Hypothalamus (tissue), 51 donors: ENCODE results near the gene ATP11A.
A peak's percentile ranks its signal among the peaks of the same experiment; 100 is the strongest.

ENCODE experiments used
- DNase-seq, 51 donors: peaks; one replicate each; lab custom pipeline; 2025; lab: John Stamatoyannopoulos, UW

ATP11A gene

DNA sequence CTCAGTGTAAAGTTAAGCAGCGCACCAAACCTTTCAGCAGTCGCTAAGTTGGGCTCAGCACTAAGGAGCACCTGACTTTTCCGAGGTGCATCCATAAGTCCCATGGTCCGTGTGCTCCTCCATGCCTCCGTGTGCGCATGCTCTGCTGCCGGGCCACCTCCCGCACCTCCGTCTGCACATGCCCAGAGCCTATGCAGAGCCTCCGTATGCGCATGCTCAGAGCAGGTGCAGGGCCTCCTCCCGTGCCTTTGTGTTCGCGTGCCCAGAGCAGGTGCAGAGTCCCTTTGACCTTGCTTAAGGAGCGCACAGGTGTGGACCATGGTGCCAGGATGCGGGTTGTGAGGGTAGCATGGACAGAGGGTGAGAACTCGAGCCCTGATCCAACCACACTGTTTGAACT lies 46.0 kb downstream of the ATP11A start:
- no peak for DNase-seq

DNA sequence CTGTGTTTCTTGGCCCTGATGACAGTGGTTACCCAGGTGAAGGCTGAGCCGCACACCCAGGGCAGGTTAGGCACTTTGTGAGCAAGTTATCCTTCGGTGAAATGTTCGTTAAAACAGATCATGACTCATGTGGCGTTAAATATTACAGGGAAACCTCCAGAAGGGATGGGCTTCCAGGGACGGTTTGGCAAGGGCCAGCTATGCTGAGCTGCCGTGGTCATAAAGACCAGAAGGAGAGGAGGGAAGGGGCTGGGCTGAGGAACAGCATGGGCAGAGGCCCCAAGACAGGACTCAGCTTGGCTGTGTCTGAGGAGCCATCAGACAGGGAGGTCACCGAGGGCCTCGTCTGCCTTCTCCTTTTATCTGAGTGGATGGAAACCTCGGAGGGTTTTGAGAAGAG lies 47.5 kb downstream of the ATP11A start:
- DNase-seq = no peak

DNA sequence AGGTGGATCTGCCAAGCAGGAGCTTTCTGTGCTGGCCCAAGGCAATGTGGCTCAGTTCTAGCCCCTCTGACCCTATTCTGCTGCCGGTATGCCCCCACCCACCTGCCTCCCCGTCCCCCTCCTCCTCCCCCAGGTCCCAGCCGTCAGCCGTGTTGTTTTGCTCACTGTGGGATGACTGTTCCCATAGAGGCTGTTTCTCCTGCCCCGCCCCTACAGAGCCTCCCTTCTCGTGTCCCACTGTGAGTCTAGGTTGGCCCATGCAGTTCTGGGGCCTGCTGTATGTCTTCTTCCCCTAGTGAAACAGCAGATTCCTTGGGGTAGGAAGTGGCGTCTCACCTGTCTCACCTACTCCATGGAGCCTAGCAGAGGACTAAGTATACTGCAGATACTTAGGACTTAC lies 48.8 kb downstream of the ATP11A start:
- no peak for DNase-seq

DNA sequence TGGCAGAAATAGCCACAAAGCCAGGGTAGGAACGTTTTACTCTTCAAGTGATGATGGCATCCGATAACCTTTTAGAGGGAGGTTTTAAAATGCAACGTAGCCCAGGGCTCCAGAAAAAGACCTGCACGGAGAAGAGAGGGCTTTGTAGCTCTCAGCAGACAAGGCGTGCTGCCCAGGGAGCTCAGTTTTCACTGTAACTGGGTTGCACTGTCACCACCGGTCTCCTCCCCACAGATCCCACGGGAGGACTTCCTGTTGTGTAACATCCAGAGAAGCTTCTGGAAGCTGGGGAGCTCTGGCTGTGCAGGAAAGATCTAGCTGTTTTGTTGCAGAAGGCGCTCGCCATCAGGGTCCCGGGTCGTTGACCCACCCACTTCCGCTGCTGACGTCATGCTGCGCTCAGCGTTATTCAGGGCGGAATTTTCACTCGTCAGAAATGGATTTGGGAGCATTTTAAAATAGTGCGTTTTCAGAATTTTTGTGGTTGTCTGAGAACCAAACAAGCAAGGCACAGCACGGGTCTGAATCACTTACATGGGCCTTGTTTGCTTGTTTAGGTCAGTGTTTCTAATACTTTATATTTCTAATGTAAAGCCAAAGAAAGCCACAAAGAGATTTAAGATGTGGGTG lies 50.8 kb downstream of the ATP11A start:
- DNase-seq = peak in 1 of 51 donors; percentile 11

DNA sequence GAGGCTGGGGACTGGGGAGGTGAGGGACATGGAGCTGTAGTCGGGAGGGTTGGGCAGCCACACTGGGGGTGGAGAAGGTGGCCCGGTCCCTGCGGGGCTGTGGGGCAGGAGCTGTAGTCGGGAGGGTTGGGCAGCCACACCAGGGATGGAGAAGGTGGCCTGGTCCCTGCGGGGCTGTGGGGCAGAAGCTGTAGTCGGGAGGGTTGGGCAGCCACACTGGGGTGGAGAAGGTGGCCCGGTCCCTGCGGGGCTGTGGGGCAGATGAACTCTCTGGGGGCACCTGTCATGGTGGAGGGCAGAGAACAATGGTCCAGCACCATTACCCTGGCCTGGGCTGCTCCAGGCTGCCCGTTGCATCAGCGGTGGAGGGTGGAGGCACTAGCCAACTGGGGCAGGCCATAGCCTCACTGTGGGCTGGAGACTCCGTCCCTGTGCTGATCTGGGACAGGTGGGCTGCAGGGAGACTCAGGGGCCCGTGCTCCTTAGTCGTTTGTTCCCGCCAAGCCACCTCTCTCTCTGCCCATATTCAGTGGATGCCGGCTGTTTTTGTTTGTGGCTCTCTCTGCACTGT lies 51.4 kb downstream of the ATP11A start:
- no peak for DNase-seq

DNA sequence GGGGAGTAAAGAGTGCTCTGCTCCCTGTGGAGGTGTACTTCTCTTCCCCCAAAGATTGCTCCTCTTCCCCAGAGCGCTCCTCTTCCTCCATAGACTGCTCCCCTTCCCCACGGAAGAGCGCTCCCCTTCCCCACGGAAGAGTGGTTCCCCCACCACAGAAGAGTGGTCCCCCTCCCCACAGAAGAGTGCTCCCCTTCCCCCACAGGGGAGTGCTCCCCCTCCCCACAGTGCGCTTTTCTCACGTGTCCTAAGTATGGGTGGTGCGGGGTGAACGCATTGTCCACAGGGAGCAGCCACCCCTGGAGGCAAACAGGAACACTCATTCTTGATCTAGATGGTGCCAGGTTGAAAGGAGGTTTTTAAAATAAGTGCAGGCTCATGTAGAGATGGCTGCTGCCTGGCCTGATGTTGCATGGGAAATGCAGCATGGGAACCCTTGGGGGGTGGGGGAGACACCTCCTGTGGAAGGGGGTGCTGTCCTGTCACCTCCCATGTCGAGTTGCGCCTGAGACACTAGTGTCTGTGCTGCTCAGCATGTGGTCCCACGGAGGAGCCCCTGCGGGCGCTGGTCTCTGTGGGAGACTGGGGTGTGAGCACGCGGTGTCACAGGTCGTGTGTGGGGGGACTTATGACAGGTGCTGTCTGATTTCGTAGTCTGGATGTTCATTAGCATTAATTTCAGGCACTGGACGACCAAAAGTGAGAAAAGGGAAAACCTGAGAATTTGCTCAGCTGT lies 52.2 kb downstream of the ATP11A start:
- DNase-seq = no peak

DNA sequence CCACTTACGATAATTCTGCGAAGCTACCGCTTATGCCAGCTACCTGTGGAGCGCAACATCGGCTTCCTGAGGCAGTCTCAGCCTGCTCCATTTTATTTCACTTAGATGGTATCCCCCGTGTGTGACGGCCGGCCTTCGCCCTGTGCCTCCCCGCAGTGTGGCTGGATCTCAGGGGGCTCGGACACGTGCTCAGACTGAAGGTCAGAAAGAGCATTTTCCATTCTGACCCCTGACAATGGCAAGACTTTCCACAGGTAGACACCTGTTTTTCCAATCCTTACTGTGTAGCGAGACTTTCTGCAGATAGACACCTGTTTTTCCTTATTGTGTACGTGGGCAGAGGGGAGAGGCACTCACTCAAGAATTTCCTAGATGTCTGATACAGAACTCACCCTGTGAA lies 52.7 kb downstream of the ATP11A start:
- no peak for DNase-seq

DNA sequence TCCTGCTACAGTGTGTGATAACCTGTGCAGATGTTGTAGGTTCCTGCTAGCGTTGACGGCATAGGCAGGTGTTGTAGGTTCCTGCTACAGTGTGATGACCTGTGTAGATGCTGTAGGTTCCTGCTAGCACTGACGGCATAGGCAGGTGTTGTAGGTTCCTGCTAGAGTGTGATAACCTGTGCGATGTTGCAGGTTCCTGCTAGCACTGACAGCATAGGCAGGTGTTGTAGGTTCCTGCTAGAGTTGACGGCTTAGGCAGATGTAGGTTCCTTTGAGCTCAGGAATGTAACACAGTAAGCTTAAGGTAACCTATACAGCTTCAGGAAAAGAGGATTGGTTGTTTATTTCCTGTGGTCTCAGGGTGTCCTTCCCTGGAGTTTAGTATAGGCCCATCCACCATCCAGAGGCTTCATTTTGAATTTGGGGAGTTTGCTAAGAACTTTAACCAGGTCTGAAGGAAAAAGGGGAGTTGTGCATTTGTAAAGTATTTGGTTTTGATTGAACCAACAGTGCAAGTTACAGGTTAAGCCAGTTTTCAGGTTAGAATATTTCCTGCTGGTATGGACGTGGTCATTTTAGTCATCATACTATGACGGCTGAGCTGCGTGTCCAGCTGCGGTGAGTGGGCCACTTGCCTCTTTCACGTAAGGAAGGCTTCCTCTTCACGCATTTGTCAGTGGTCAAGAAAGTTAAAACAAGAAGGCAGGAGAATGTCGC lies 53.8 kb downstream of the ATP11A start:
- DNase-seq = no peak

DNA sequence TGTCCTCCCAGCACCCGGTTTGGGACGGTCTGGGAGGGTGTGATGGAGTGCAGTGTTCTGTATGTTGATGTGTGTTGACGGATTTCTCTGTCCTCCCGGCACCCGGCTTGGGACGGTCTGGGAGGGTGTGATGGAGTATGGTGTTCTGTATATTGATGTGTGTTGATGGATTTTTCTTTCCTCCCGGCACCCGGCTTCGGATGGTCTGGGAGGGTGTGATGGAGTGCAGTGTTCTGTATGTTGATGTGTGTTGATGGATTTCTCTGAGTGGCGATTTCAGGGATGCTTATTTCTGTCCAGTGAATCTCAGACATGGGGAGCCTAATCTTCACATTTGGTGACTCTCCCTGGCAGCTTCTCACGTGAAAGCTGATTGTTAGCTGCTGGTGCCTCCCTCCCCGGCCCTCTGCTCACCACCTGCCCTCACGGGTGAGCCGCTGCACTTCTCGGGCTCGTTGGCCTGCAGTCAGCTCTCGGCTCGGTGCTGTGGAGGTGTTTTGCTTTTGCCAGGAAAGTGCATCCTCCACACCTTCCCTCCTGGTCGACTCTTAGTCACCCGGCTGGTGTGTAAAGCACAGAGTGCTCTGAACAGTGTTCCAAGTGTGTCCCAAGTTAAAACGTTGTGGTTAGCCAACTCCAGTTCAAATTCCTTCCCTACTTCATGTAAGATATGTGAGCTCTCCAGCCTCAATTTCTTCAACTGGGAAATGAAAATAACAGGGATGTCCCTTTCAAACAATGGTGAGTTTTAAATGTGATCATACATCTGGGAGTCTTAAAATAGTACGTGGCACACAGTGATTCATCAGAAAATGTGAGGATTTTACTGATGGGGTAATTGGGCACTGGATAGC lies 54.6 kb downstream of the ATP11A start:
- DNase-seq = peak in 2 of 51 donors; percentile 37 to 45

DNA sequence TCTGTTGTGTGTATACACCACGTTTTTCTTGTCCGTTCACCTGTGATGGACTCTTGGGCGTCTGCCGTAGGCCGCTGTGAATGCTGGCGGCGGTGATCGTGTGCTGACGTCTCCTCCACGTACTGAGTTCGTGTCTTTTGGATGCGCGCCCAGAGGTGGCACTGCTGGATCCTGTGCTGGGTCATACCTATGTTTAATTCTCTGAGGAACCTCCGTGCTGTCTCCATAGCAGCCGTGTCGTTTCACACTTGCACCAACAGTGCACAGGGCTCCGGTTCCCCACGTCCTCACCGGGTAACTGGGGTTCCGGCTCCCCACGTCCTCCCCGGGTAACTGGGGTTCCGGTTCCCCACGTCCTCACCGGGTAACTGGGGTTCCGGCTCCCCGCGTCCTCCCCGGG lies 56.2 kb downstream of the ATP11A start:
- DNase-seq = no peak

DNA sequence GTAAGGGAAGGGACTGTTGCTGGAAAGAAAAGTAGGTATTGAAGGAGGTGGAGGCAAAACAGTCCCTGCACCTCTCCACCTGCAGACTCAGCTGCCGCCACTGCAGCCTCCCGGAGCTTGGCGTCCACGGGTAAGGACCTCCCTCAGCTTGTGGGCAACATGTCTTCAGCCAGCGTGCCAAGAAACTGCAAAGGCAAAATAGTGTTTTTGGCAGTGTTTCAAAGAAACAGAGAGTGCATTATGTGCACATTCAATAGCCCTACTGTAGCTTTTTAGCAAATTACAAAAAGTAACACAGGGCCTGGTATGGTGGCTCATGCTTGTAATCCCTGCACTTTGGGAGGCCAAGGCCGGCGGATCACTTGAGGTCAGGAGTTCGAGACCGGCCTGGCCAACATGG lies 57.4 kb downstream of the ATP11A start:
- peak in 5 of 51 donors; percentile 17 to 56 (median 30) for DNase-seq

DNA sequence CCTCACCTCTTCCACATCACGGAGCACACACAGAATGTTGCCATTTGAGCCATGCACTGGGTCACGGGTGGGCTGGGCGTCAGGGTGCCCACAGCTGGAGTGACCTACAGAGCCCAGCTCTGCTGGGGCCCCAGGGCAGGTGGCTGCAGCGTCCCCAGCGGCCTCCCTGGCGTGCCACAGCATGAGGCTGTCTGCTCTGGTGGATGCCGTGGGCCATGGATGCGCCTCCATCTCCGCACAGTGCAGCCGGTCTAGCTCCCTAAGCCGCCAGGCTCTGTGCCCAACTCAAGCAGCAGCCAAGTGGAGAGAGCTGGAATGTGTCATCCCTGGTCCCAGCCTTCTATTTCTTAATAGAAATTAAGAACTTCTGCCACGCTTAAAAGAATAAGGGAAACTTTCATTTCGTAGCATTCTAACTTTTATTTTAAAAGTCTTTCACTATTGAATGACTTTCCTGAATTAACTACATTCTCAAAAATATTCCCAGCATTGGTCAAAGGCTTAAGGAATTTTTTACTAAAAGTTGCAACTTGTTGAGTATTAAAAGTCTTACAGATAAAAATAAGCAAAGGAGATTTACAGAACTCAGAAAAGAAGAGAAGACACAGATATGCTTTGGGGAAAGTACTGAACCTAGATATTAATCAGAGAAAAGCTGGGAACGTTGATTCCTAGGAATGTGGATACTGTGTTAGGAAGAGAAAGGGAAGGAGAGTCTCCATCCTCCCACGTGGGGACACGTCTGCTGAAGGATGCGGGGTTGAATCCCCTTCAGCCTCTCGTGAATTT lies 59.3 kb downstream of the ATP11A start:
- DNase-seq = peak in 34 of 51 donors; percentile 20 to 78 (median 56)

DNA sequence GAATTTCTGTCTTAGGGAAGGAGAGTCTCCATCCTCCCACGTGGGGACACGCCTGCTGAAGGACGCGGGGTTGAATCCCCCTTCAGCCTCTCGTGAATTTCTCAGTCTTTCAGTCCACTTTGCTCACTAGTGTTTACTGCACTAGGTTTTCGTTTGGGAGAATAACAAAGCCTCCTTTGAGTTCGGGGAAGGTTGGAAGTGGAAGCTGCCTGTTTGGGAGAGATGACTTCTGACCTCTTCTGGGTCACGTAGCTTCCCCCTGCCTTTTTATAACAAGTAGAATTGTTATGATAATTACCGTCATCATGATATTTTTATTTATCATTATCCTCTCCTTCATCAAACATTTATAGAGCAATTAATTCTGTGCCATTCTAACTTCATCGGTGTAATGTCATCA lies 60.7 kb downstream of the ATP11A start:
- no peak for DNase-seq

DNA sequence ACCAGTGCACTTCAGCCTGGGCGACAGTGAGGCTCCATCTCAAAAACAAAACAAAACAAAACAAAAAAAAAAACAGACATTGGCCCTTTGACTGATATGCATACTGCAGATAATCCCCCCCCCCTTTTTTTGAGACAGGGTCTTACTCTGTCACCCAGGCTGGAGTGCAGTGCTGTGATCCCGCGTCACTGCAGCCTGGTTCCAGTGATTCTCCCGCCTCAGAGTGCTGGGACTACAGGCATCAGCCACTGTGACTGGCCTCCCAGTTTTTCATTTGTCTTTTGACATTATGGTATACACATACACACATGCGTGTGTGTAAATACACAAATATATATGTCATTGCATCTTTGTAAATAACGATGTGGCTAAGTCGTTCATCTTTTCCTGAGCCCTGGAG lies 61.8 kb downstream of the ATP11A start:
- no peak for DNase-seq

DNA sequence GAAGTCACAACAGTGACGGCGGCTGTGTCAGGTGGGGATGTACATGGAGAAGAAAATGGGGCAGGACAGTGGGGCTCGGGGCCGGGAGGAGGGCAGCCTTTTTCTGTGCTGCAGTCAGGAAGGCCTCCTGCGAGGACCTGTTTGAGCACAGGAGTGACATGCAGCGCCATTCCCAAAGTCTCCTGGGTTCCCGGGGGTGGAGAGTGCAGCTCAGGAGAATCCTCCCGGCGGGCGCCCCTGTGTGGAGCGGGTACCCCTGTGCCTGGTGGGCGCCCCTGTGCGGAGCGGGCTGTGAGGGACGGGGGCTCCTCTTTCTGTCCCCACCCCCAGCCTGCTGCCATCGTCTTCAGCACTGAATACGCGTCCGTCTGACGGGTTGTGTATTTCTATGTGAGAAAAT lies 62.4 kb downstream of the ATP11A start:
- no peak for DNase-seq

DNA sequence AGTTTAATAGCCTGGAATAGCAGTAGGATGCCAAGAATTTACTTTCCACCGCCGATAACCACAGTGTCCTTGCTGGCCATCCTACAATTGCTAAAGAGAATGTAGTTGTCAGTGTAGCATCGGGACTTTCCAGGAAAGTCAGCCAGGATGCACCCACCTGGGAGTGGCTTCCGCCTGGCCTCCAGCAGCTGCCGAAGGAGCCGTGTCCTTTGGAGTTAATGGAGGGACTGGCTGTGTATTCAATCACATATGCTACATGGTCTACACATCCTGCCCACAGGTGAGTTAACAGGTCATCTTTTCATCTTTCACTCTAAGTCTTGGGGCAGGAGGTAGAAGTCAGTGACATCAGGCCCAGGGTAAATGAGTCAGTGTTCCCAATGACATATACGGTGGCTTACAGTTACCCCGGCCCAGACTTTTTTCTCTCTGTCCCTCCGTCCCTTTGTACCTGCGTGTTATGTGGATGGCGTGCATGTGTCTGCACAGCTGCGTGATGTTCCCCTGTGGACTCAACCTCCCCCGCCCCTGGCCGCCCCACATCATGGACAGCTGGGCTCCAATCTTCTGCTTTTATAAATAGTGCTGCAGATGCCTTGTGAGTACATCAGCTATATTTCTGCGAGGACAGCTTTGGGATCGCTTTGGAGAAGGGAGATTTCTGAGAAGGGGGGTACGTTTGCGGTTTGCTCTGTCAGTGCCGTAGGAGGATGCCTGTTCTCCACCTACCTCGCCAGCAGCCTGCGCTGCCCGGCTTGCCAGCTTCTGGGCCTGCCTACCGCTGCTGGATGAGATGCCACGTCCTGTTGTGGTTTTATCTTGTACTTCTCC lies 63.1 kb downstream of the ATP11A start:
- DNase-seq = peak in 8 of 51 donors; percentile 27 to 58 (median 35)

DNA sequence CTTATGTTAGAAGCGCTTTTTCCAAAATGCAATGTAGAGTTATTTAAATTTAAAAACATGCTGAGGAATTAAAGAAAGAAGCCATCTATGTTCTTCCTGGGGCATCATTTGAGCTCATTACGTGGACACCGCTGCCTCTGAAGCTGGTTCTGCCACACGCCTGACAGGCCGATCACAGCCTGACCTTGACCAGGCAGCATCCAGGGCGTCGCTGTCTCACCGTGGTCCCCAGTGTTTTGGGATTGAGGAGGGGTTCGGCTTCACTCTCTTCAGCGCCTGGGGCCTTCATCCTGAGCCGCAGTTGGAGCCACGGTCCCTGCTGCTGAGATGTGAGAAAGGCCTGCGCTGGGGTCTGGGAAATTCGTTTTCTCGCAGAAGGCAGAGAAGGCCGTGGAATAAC lies 64.0 kb downstream of the ATP11A start:
- no peak for DNase-seq

DNA sequence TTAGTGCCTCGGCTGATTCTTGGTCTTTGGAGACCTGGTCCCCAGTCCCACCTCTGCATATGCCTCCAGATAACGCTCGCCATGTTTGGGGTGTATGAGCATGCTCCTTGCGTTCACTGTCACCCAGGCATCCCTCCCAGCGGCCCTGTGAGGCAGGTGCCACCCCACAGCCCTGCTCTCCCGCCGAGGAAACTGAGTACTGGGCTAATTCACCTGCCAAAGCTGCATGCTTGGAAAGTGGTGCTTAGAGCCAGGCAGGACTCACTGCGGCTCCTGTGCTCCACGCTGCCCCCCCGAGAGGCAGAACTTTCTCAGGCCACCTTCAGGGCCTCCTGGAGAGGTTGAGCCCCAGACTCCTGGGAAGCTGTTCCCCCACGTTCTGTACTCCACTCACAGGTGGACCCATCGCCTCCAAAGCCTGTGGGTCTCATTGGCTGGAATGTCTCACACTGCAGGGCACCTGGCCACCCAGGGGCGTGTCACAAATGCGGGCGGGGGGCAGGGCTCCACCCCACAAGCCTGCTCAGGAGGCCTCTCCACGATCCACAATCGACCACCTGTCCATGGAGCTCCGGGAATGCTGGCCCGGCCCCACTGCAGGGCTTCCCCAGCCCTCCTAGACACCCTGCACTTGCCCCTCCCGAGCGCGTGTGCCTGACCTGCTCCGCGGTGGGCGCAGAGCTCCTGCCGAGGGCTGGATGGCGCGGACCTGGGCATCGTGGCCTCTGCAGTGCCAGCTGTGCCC lies 64.6 kb downstream of the ATP11A start:
- DNase-seq = no peak
